Stimulated activated naive B cell treated with anti-CD40 and anti-IgM and Interleukin-4, amounts not matched to agents 10 μg/mL and 1 μg/mL and 100 μg/mL, for 72 hours (primary cell): ENCODE measurements around the gene RGS13.

Experiments
- ATAC-seq, 2 donors: fragments of 150-1000 bp; cut with Tn5 transposase; replicated peaks; 2 replicates each; pipeline ENCODE4 v1.10.0; 2021; ENCODE audit warnings: moderate library complexity in 1 of 2
- DNase-seq: peaks from one replicate; pipeline ENCODE4 v3.0.0; 2021
- H3K27ac Mint-ChIP-seq: one replicate; pipeline ENCODE4 v1.8.0; 2022; ENCODE audit warnings: mild to moderate bottlenecking, mixed read lengths
- H3K27me3 Mint-ChIP-seq, 2 donors: one replicate each; pipeline ENCODE4 v1.8.0; 2022; ENCODE audit warnings: mixed read lengths in 2 of 2
- H3K36me3 Mint-ChIP-seq, 2 donors: one replicate each; pipeline ENCODE4 v1.8.0; 2022; ENCODE audit warnings: mixed read lengths in 2 of 2, mild to moderate bottlenecking in 1 of 2
- H3K4me1 Mint-ChIP-seq, 2 donors: one replicate each; pipeline ENCODE4 v1.8.0; 2022; ENCODE audit warnings: mixed read lengths in 2 of 2, mild to moderate bottlenecking in 1 of 2
- H3K4me3 Mint-ChIP-seq, 2 donors: one replicate each; pipeline ENCODE4 v1.8.0; 2022; ENCODE audit warnings: mild to moderate bottlenecking in 2 of 2, mixed read lengths in 2 of 2, moderate library complexity in 1 of 2
- H3K9me3 Mint-ChIP-seq, 2 donors: one replicate each; pipeline ENCODE4 v1.8.0; 2022; ENCODE audit warnings: mixed read lengths in 2 of 2, mild to moderate bottlenecking in 1 of 2

Gene RGS13

DNA sequence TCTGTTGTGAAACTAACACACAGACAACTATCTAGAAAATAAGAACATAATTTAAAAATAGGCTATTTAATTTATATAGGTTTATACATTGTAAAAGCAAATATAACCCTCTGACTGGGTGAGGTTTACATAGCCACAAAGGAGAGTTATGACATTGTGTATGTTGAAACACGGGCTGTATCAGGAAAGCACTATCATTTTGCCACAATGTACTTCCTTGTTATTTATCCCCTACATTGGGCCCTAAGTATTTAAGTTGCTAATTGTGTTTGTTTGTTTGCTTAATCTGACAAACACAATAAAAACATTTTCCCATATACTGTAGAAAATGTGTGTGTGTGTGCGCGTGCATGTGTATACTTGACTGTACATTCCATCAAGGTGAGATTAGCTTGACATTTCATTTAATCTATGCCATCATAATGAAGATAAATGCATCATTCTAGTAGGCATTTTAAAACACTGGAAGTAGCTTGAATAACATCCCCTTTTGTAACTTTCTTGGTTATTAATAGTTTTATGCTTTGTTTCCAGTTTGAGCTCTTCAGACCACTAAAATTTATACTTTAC, 72.1 kb downstream of the RGS13 start:
- Mint-ChIP-seq H3K4me1 (peaks cover 0 to 6% of the 10 kb centered on the region in 2 donors), H3K4me3 (no peak overlapping the region), H3K36me3 (no peaks in the 10 kb centered on the region), H3K9me3 (no peaks in the 10 kb centered on the region), H3K27me3 (no peaks in the 10 kb centered on the region), H3K27ac (no peak overlapping the region)
- DNase-seq, result no peak
- ATAC-seq, result no peak

DNA sequence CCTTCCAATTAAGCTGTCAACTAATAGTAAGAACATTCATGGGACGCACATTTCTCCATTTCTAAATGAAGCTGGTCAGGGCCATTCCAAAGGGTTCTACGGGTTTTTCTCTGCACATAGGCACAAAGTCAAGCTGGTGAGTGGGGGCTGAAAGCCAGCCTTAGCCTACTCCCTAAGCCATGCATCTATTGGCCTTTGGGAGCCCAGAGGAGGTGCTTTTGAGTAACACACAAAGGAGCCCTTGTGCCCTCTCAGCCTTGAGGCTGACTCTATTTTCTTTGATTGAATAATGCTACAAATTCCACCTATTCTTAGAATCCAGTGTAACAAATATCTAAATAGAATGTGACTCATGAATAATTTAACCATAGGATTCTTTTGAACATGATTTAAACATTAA, 73.6 kb downstream of the RGS13 start:
- Mint-ChIP-seq H3K4me3 (no peak overlapping the region), H3K4me1 (no peaks in the 10 kb centered on the region), H3K9me3 (no peaks in the 10 kb centered on the region), H3K36me3 (no peaks in the 10 kb centered on the region), H3K27me3 (peaks cover 4% of the 10 kb centered on the region in 2 donors), H3K27ac (no peak overlapping the region)
- no peak for ATAC-seq
- no peak for DNase-seq
